Colon (tissue), 2 donors: ENCODE results near the gene BPIFB6.

ENCODE experiments used
- FAIRE-seq: peaks from 2 replicates; lab custom pipeline; 2012; peaks lifted over from hg19 to GRCh38; lab: Jason Lieb, UNC
- donor health status: control.
- donor health status: control.

BPIFB6 gene

DNA sequence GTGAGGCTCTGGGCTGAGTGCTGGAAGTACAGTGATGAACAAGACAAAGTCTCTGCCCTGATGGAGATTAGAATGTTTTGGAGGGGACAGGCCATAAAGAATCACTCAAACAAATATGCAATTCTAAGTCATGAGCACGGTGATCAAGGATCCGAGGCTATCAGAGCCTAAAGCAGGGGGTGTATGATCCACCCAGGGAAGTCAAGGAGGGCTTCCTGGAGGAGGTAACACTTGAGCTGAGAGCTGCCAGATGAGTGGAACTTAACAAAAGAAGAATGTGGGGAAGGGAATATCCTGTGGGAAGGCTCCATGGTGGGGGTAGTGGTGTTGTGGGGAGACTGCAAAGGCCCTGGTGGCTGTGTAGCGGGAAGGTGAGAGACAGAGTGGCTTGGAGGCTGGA is 60.2 kb downstream of the BPIFB6 start:
- no peak for FAIRE-seq

DNA sequence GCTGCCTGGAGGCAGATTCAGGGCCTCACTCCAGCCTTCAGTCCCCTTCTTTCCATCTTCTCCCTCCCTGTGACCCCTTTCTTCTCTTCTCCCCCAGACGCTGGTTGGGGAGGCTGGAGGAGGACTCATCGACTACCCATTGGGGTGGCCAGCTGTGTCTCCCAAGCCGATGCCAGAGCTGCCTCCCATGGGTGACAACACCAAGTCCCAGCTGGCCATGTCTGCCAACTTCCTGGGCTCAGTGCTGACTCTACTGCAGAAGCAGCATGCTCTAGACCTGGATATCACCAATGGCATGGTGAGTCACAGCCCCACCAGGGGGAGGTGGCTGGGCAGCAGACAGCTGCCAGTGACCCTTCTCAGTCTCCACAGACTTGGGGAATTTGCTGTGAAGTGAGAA is 60.9 kb downstream of the BPIFB6 start:
- FAIRE-seq: no peak

DNA sequence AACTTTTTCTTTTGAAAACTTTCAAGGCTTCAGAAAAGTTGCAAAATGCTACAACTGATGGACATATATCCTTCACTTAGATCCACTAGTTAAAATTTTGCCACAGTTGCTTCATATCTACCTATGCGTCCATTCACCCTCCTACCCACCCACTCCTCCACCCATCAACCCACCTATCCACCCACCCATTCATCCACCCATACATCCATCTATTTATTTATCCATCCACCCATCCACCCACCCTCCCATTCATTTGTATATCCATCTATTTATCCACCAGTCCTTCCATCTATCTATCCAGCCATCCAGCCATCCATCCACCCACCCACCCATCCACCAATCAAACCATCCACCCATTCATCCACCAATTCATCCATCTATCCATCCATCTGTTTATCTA is 61.6 kb downstream of the BPIFB6 start:
- no peak for FAIRE-seq

DNA sequence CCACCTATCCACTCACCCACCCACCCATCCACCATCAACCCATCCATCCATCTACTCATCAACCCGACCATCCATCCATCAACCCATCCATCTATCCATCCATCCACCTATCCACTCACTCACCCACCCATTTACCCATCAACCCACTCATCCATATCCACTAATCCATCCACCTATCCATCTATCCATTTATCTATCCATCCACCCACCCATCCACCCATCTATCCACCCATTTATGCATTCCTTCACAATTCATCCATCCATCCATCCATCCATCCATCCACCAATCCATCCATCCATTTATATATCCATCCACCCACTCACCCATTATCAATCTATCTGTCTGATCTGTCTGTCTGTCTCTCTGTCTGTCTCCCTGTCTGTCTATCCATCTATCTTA is 62.1 kb downstream of the BPIFB6 start:
- FAIRE-seq: no peak
